HEK293 (cell line): ENCODE measurements around the gene UVSSA.

Experiments
- CTCF ChIA-PET: fragments of 350-600 bp; formaldehyde crosslinking; extraction: SDS; loops from one replicate; lab custom pipeline; 2021; ENCODE audit warnings: antibody characterized with exemption; lab: Yijun Ruan, JAX
- POLR2A ChIA-PET: fragments of 300-600 bp; formaldehyde crosslinking; extraction: SDS; loops from one replicate; lab custom pipeline; 2020; ENCODE audit warnings: antibody characterized with exemption, inconsistent platforms; lab: Yijun Ruan, JAX
- H3K27ac ChIP-seq: fragments of 200-500 bp; sonication (Bioruptor generic); 2 replicates; pipeline ENCODE4 v1.5.1; 2014; ENCODE audit warnings: low read depth, low read length, control low read depth, inconsistent platforms; ENCODE audit errors: extremely low read depth
- H3K36me3 ChIP-seq, 2 experiments: fragments of 200-500 bp in 1 of 2; sonication (Bioruptor generic) in 1 of 2; 1 replicate in 1 of 2; 2 replicates in 1 of 2; pipeline ENCODE4 v1.5.1; 2014 to 2017; ENCODE audit warnings: inconsistent platforms in 2 of 2, low read length in 2 of 2; ENCODE audit not compliant: control insufficient read depth in 2 of 2, insufficient read depth in 1 of 2
- H3K4me1 ChIP-seq: fragments of 200-500 bp; sonication (Bioruptor generic); 2 replicates; pipeline ENCODE4 v1.5.1; 2014; ENCODE audit warnings: mild to moderate bottlenecking, low read length, inconsistent platforms; ENCODE audit not compliant: control insufficient read depth, insufficient read depth
- H3K4me3 ChIP-seq: 2 replicates; pipeline ENCODE4 v1.5.1; 2011; ENCODE audit warnings: low read depth, mild to moderate bottlenecking, control low read depth, low read length, moderate library complexity
- H3K9me3 ChIP-seq: fragments of 200-500 bp; sonication (Bioruptor generic); 2 replicates; pipeline ENCODE4 v1.5.1; 2014; ENCODE audit warnings: low read depth, low read length, inconsistent platforms; ENCODE audit not compliant: control insufficient read depth, insufficient read depth
- ATF2 ChIP-seq: fragments of 450-650 bp; formaldehyde crosslinking; IDR thresholded peaks from 2 replicates; pipeline ENCODE4 v1.5.1; 2016; ENCODE audit warnings: missing biosample characterization, missing genetic modification characterization, low read depth
- BCL6B ChIP-seq: fragments of 450-650 bp; formaldehyde crosslinking; IDR thresholded peaks from 2 replicates; pipeline ENCODE4 v1.5.1; 2017; ENCODE audit warnings: missing biosample characterization, missing genetic modification characterization
- GFI1B ChIP-seq: fragments of 450-650 bp; formaldehyde crosslinking; IDR thresholded peaks from 2 replicates; pipeline ENCODE4 v1.5.1; 2016; ENCODE audit warnings: missing biosample characterization, missing genetic modification characterization
- HOXD13 ChIP-seq: sonication (generic); formaldehyde crosslinking; IDR thresholded peaks from 2 replicates; pipeline ENCODE4 v1.8.0; 2022; ENCODE audit warnings: missing genetic modification reagents, borderline replicate concordance
- RBAK ChIP-seq: fragments of 450-650 bp; formaldehyde crosslinking; IDR thresholded peaks from 2 replicates; pipeline ENCODE4 v1.5.1; 2016; ENCODE audit warnings: missing biosample characterization, missing genetic modification characterization
- SP2 ChIP-seq: fragments of 450-650 bp; formaldehyde crosslinking; IDR thresholded peaks from 2 replicates; pipeline ENCODE4 v1.5.1; 2016; ENCODE audit warnings: missing biosample characterization, missing genetic modification characterization
- SP3 ChIP-seq: fragments of 450-650 bp; formaldehyde crosslinking; IDR thresholded peaks from 2 replicates; pipeline ENCODE4 v1.5.1; 2016; ENCODE audit warnings: missing biosample characterization, missing genetic modification characterization
- TCF7L2 ChIP-seq: IDR thresholded peaks from 2 replicates; pipeline ENCODE4 v1.6.1; 2011; ENCODE audit warnings: low read depth, mild to moderate bottlenecking, inconsistent platforms, low read length, moderate library complexity, borderline replicate concordance
- TRIM28 ChIP-seq: IDR thresholded peaks from 2 replicates; pipeline ENCODE4 v1.6.1; 2011; ENCODE audit warnings: low read length, control low read depth, borderline replicate concordance
- ZBTB11 ChIP-seq: fragments of 450-650 bp; formaldehyde crosslinking; conservative IDR thresholded peaks from 2 replicates; pipeline ENCODE4 v1.5.1; 2016; ENCODE audit warnings: low read depth, missing biosample characterization, missing genetic modification characterization
- ZBTB26 ChIP-seq: fragments of 450-650 bp; formaldehyde crosslinking; optimal IDR thresholded peaks from 2 replicates; pipeline ENCODE3; 2016; ENCODE audit warnings: missing biosample characterization, mild to moderate bottlenecking, missing genetic modification characterization
- ZFP37 ChIP-seq: fragments of 450-650 bp; formaldehyde crosslinking; IDR thresholded peaks from 2 replicates; pipeline ENCODE4 v1.5.1; 2016; ENCODE audit warnings: missing biosample characterization, missing genetic modification characterization
- ZNF138 ChIP-seq: fragments of 450-650 bp; formaldehyde crosslinking; IDR thresholded peaks from 2 replicates; pipeline ENCODE4 v1.5.1; 2016; ENCODE audit warnings: missing biosample characterization, missing genetic modification characterization, borderline replicate concordance
- ZNF148 ChIP-seq: fragments of 450-650 bp; formaldehyde crosslinking; IDR thresholded peaks from 2 replicates; pipeline ENCODE4 v1.5.0; 2017; ENCODE audit warnings: missing biosample characterization, missing genetic modification characterization, borderline replicate concordance
- ZNF16 ChIP-seq: fragments of 450-650 bp; formaldehyde crosslinking; IDR thresholded peaks from 2 replicates; pipeline ENCODE4 v1.5.1; 2016; ENCODE audit warnings: low read depth, missing biosample characterization, missing genetic modification characterization
- ZNF19 ChIP-seq: fragments of 450-650 bp; formaldehyde crosslinking; IDR thresholded peaks from 2 replicates; pipeline ENCODE4; 2016; ENCODE audit warnings: missing biosample characterization, missing genetic modification characterization, low read depth
- ZNF223 ChIP-seq: fragments of 450-650 bp; formaldehyde crosslinking; IDR thresholded peaks from 2 replicates; pipeline ENCODE4 v1.5.1; 2016; ENCODE audit warnings: missing biosample characterization, missing genetic modification characterization
- ZNF266 ChIP-seq: fragments of 450-650 bp; formaldehyde crosslinking; IDR thresholded peaks from 2 replicates; pipeline ENCODE4 v1.5.1; 2016; ENCODE audit warnings: missing biosample characterization, missing genetic modification characterization, low read depth
- ZNF488 ChIP-seq: fragments of 450-650 bp; formaldehyde crosslinking; IDR thresholded peaks from 2 replicates; pipeline ENCODE4 v1.5.1; 2016; ENCODE audit warnings: missing biosample characterization, missing genetic modification characterization
- ZNF521 ChIP-seq: fragments of 450-650 bp; formaldehyde crosslinking; IDR thresholded peaks from 2 replicates; pipeline ENCODE4 v1.5.1; 2017; ENCODE audit warnings: missing biosample characterization, mild to moderate bottlenecking, missing genetic modification characterization
- ZNF549 ChIP-seq: fragments of 450-650 bp; IDR thresholded peaks from 2 replicates; pipeline ENCODE4 v1.5.1; 2018; ENCODE audit warnings: missing biosample characterization, missing genetic modification characterization, mild to moderate bottlenecking, inconsistent platforms, moderate library complexity
- ZNF623 ChIP-seq: fragments of 450-650 bp; formaldehyde crosslinking; IDR thresholded peaks from 2 replicates; pipeline ENCODE4 v1.5.1; 2016; ENCODE audit warnings: missing biosample characterization, missing genetic modification characterization
- ZNF670 ChIP-seq: fragments of 450-650 bp; formaldehyde crosslinking; IDR thresholded peaks from 2 replicates; pipeline ENCODE4 v1.5.1; 2016; ENCODE audit warnings: missing biosample characterization, missing genetic modification characterization, low read depth
- ZNF707 ChIP-seq: fragments of 450-650 bp; formaldehyde crosslinking; IDR thresholded peaks from 2 replicates; pipeline ENCODE4 v1.5.1; 2016; ENCODE audit warnings: missing biosample characterization, missing genetic modification characterization
- ZNF791 ChIP-seq: fragments of 450-650 bp; formaldehyde crosslinking; IDR thresholded peaks from 2 replicates; pipeline ENCODE4 v1.5.1; 2016; ENCODE audit warnings: missing biosample characterization, missing genetic modification characterization
- ZNF837 ChIP-seq: fragments of 450-650 bp; formaldehyde crosslinking; IDR thresholded peaks from 2 replicates; pipeline ENCODE4 v1.5.1; 2016; ENCODE audit warnings: missing biosample characterization, missing genetic modification characterization

Gene UVSSA

GRCh38 chr4:1379351-1379781 lies 32.4 kb downstream of the UVSSA start:
- TF ChIP-seq ZNF670 (tag by site-specific recombination) = no peak
- TF ChIP-seq GFI1B (tag by site-specific recombination) = no peak
- no peak for TF ChIP-seq ZNF791
- TF ChIP-seq ZFP37 (tag by site-specific recombination) = no peak
- no peak for TF ChIP-seq BCL6B
- no peak for TF ChIP-seq TCF7L2
- TF ChIP-seq RBAK (tag by site-specific recombination) = no peak
- no peak for TF ChIP-seq ZNF623
- no peak for TF ChIP-seq ZNF837 (tag by site-specific recombination)
- no peak for TF ChIP-seq ZNF488 (tag by site-specific recombination)
- TF ChIP-seq ZNF138 (tag by site-specific recombination) = no peak
- TF ChIP-seq ZNF19 (tag by site-specific recombination) = no peak
- TF ChIP-seq SP3 (tag by site-specific recombination) = no peak
- no peak for TF ChIP-seq ATF2 (tag by site-specific recombination)
- TF ChIP-seq HOXD13 (CRISPR knock-in tag) = no peak
- TF ChIP-seq TRIM28 = no peak
- no peak for TF ChIP-seq ZNF549 (tag by site-specific recombination)
- no peak for TF ChIP-seq ZBTB11 (tag by site-specific recombination)
- TF ChIP-seq SP2 (tag by site-specific recombination) = no peak
- H3K27ac ChIP-seq = no peak overlapping the region
- H3K4me3 ChIP-seq = no peak overlapping the region
- POLR2A ChIA-PET = no interaction called here
- H3K36me3 ChIP-seq = peaks cover 0 to 25% of the 10 kb centered on the region in 2 experiments; a peak in 1 of 3 replicates
- H3K4me1 ChIP-seq = no peaks in the 10 kb centered on the region
- CTCF ChIA-PET = no interaction called here
- no peaks in the 10 kb centered on the region for H3K9me3 ChIP-seq

- H3K27ac ChIP-seq = no peak overlapping the region
- ChIA-PET POLR2A (no interaction called here), CTCF (no interaction called here)
- H3K4me3 ChIP-seq = no peak overlapping the region
- H3K4me1 ChIP-seq = no peaks in the 10 kb centered on the region
- peaks cover 0 to 26% of the 10 kb centered on the region in 2 experiments; a peak in 1 of 3 replicates for H3K36me3 ChIP-seq
- no peaks in the 10 kb centered on the region for H3K9me3 ChIP-seq
- no peak for TF ChIP-seq ZNF148 (tag by site-specific recombination)
- TF ChIP-seq ZBTB26 (tag by site-specific recombination) = no peak
- TF ChIP-seq ZNF521 = no peak
- no peak for TF ChIP-seq ZNF223
- no peak for TF ChIP-seq SP3 (tag by site-specific recombination)
- TF ChIP-seq ZNF19 (tag by site-specific recombination) = no peak
- no peak for TF ChIP-seq ZNF16
- TF ChIP-seq ZNF266 (tag by site-specific recombination) = no peak
- TF ChIP-seq ZNF707 (tag by site-specific recombination) = no peak
These were observed 32.9 kb downstream of the UVSSA start for GRCh38 chr4:1379801-1380331.
